ENCODE data around the gene VPS26A. TPM values are rescaled to one million over a fixed set of nuclear protein-coding genes. Genes with fewer than 3 reads are reported as not detected.

The VPS26A gene
- total RNA-seq, 2 donors from 2014 or later, result 19.3 to 20.1 TPM

DNA sequence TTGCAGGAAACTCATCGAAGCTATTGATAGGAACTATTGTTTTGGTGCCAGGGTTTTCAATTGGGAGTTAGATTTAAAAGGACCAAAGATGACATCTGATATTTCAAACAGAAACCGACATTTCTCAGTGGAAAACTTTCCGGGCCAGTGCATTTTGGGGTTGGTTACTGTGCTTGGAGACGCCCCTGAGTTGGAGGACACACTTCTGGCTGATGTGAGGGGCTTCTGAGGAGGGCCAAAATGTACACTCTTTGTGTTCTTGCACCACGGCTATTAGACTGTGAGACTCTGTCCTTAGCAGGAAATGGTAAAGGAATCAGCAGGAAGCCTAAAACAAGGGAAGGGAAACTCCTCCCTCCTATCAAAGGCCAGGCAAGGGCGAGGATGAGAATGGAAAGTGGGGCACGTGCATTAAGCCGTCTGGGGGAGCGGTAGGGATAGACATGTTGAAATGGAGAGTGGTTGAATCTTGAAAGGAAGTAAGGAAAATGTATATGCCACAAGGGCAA lies 37.9 kb upstream of the VPS26A start:
- peak overlapping the region in 1 of 2 donors; percentile 27 for H3K4me3 ChIP-seq
- no peaks in the 10 kb centered on the region for H3K36me3 ChIP-seq
- H3K27me3 ChIP-seq, result no peaks in the 10 kb centered on the region
- H3K4me1 ChIP-seq, result peaks cover 0 to 19% of the 10 kb centered on the region in 2 donors
- DNase-seq (ENCODE audit: low spot score), result no peak
- peak overlapping the region; percentile 85 to 89 for H3K27ac ChIP-seq
- H3K9me3 ChIP-seq, result no peaks in the 10 kb centered on the region
- TF ChIP-seq, protein P1, sequence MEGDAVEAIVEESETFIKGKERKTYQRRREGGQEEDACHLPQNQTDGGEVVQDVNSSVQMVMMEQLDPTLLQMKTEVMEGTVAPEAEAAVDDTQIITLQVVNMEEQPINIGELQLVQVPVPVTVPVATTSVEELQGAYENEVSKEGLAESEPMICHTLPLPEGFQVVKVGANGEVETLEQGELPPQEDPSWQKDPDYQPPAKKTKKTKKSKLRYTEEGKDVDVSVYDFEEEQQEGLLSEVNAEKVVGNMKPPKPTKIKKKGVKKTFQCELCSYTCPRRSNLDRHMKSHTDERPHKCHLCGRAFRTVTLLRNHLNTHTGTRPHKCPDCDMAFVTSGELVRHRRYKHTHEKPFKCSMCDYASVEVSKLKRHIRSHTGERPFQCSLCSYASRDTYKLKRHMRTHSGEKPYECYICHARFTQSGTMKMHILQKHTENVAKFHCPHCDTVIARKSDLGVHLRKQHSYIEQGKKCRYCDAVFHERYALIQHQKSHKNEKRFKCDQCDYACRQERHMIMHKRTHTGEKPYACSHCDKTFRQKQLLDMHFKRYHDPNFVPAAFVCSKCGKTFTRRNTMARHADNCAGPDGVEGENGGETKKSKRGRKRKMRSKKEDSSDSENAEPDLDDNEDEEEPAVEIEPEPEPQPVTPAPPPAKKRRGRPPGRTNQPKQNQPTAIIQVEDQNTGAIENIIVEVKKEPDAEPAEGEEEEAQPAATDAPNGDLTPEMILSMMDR (IDR thresholded peaks at IDR 0.05), result no peak

DNA sequence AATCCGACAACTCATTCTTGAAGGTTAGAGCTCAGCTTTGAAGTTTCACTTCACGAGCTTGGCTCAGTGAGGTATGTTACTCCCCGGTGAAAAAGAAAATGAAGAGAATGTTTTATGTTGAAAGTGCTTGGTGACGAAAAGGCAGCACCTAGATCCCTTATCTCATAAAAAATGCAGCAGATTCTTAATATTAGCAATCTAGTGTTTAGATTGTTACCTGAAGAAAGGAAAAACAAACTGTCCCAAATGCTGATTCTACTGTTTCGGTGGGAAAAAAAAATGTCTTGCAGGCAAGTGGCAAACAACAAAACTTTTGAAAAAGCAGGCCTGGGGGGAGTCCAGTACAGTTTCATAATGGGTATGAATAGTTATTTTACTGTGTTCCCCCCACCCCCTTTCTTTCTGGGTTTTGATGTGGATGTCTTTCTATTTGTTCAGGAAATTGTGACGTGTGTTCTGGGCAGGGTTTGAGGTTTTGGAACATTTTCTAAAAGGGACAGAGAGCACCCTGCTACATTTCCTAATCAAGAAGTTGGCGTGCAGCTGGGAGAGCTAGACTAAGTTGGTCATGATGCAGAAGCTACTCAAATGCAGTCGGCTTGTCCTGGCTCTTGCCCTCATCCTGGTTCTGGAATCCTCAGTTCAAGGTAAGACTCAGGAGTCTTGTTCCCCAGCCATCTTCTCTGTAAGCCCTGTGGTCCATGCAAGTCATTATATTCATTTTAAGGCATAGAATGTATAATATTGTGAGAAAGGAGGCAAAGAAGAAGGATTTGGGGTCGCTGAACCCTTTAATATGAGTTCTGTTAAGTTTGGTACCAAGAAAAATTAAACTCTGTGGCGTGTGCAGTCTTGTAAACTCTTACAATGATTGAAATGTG lies 36.1 kb upstream of the VPS26A start, which contains the start of gene SRGN:
Gene SRGN, plus strand, starts transcription at position 514 of the 881 bp plus-strand sequence. Its CDS starts 55 bp downstream, at position 569.
- H3K27me3 ChIP-seq, result no peaks in the 10 kb centered on the region
- DNase-seq (ENCODE audit: low spot score), result peak; percentile 95
- H3K27ac ChIP-seq, result peak within 1 kb of the TSS; percentile 85 to 89
- H3K4me3 ChIP-seq, result peak within 1 kb of the TSS; percentile 36 to 51
- TF ChIP-seq, protein P1 (IDR thresholded peaks at IDR 0.05), result no peak
- peaks cover 0 to 19% of the 10 kb centered on the region in 2 donors for H3K4me1 ChIP-seq
- H3K36me3 ChIP-seq, result no peaks in the 10 kb centered on the region
- no peaks in the 10 kb centered on the region for H3K9me3 ChIP-seq

DNA sequence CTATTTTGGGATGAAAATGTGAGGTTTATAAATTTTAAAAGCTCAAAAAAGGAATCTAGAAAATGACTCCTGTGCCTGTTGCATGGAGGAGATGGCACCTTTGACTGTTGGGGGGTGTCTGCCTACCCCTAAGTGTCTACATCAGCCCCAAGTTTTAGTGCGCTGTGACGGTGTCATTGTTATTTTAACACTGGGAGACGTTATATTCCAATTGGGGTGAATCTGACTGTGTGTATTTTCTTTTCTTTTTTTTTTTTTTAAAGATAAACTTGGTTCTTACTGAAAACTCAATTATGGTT lies 35.6 kb upstream of the VPS26A start:
- H3K27me3 ChIP-seq, result no peaks in the 10 kb centered on the region
- peak overlapping the region; percentile 36 to 51 for H3K4me3 ChIP-seq
- H3K4me1 ChIP-seq, result peaks cover 0 to 19% of the 10 kb centered on the region in 2 donors
- H3K36me3 ChIP-seq, result no peaks in the 10 kb centered on the region
- TF ChIP-seq, protein P1 (IDR thresholded peaks at IDR 0.05), result no peak
- no peak for DNase-seq (ENCODE audit: low spot score)
- H3K9me3 ChIP-seq, result no peaks in the 10 kb centered on the region
- peak overlapping the region; percentile 85 to 89 for H3K27ac ChIP-seq

DNA sequence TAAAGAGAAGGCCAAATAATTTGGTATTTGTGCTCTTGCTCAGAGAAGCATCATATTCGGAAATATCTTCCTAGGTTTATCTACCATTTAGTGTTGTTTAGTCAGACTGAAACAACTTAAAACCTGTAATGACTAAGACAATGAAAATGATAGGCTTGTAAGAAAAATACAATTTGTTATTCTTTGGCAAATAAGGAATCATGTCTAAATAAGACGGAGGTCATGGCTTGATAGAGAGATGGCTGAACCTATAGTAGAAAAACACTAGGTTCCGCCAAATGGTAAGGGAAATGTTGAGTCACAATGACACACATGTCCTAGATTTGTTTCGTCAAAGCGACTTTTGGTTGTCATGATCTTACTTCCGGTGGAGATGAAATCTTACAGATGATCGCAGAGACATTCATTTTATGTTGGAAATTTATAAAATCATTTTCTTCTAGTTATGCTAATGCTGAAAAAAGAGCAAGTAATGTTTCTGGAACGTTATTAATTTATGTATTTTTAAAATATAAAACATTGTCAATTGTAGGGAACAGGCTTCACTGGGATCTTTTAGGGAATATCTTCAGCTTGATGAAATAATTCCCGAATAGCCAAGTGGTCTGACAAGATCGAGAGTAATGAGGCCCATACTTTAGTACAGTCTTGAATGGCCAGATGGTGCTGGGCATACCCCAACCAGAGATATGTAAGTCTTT lies 35.0 kb upstream of the VPS26A start:
- peak overlapping the region; percentile 85 to 89 for H3K27ac ChIP-seq
- TF ChIP-seq, protein P1 (IDR thresholded peaks at IDR 0.05), result no peak
- no peaks in the 10 kb centered on the region for H3K36me3 ChIP-seq
- H3K27me3 ChIP-seq, result no peaks in the 10 kb centered on the region
- H3K9me3 ChIP-seq, result no peaks in the 10 kb centered on the region
- DNase-seq (ENCODE audit: low spot score), result no peak
- peaks cover 0 to 19% of the 10 kb centered on the region in 2 donors for H3K4me1 ChIP-seq
- peak overlapping the region; percentile 36 to 51 for H3K4me3 ChIP-seq

DNA sequence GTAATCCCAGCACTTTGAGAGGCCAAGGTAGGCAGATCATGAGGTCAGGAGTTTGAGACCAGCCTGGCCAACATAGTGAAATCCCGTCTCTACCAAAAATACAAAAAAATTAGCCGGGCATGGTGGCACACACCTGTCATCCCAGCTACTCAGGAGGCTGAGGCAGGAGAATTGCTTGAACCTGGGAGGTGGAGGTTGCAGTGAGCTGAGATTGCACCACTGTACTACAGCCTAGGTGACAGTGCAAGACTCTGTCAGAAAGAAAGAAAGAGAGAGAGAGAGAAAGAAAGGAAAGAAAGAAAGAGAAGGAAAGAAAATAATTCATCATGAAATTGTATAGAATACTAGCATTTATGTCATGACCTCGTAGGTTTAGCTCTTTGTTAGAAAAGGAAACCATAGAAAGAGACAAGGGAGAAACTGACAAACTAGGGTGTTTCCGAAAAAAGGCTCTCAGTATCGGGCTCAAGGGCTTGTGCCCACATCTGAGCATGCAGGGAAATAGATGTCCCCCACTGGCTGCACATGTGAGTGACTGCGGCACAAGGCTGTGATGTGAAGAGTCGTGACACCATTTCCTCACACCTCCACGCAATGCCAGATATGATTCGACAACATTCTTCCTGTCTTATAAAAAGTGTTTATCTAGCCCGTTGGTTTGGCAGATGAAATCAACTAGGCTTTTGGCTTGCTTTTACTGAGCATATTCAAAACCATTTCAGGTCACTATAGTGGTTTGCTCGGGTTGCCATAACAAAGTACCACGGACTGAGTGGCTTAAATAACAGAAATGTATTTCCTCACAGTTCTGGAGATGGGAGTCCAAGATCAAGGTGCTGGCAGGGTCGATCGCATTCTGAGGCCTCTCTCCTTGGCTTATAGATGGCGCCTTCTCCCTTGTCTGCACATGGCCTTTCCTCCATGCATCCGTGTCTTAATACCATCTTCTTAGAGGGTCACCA lies 34.1 kb upstream of the VPS26A start:
- H3K4me3 ChIP-seq, result peak overlapping the region; percentile 36 to 51
- TF ChIP-seq, protein P1 (IDR thresholded peaks at IDR 0.05), result no peak
- H3K36me3 ChIP-seq, result no peaks in the 10 kb centered on the region
- peaks cover 0 to 19% of the 10 kb centered on the region in 2 donors for H3K4me1 ChIP-seq
- H3K9me3 ChIP-seq, result no peaks in the 10 kb centered on the region
- no peak for DNase-seq (ENCODE audit: low spot score)
- no peaks in the 10 kb centered on the region for H3K27me3 ChIP-seq
- peak overlapping the region; percentile 85 to 89 for H3K27ac ChIP-seq

Data from right atrium auricular region (tissue), 2 donors.